Measurements from ENCODE around the gene CAPN5. TPM values are rescaled to one million over a fixed set of nuclear protein-coding genes. Genes with fewer than 3 reads are reported as not detected.
A peak's percentile ranks its signal among the peaks of the same experiment; 100 is the strongest.

The CAPN5 gene
- total RNA-seq, 4 donors from 2014 or later = 15.9 to 24.5 (median 19.8) TPM

DNA sequence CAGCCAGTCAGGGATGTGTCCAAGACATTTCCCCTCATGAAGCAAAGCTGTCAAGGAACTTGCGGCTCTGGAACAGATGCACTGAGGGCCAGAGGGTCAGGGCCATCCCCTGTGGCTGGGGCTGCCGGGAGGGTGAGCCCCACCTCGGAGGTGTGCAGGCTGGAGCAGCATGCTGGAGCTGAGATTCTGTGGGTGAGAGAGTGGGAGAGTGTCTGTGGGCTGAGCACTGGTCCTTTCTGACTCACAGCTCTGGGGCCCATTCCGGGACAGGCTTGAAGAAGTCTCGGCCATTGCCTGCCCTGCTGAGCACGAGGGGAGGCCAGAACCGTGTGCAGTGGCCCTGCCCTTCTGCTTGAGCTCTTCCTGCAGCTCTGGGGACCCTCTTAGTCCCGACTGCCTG, 38.0 kb downstream of the CAPN5 start:
- peaks cover 0 to 26% (median 0%) of the 10 kb centered on the region in 3 donors for H3K36me3 ChIP-seq
- WGBS, 2 donors = 76 to 77% methylated on average over 6 to 8 of the region's 8 CpGs
- no peak for TF ChIP-seq EP300 (IDR thresholded peaks at IDR 0.05)
- TF ChIP-seq, protein P1, sequence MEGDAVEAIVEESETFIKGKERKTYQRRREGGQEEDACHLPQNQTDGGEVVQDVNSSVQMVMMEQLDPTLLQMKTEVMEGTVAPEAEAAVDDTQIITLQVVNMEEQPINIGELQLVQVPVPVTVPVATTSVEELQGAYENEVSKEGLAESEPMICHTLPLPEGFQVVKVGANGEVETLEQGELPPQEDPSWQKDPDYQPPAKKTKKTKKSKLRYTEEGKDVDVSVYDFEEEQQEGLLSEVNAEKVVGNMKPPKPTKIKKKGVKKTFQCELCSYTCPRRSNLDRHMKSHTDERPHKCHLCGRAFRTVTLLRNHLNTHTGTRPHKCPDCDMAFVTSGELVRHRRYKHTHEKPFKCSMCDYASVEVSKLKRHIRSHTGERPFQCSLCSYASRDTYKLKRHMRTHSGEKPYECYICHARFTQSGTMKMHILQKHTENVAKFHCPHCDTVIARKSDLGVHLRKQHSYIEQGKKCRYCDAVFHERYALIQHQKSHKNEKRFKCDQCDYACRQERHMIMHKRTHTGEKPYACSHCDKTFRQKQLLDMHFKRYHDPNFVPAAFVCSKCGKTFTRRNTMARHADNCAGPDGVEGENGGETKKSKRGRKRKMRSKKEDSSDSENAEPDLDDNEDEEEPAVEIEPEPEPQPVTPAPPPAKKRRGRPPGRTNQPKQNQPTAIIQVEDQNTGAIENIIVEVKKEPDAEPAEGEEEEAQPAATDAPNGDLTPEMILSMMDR (IDR thresholded peaks at IDR 0.05) = no peak
- no peak for TF ChIP-seq POLR2A (IDR thresholded peaks at IDR 0.05)
- no peaks in the 10 kb centered on the region for H3K27me3 ChIP-seq
- no peak for DNase-seq (ENCODE audit: low spot score in 2 of 2)
- H3K4me1 ChIP-seq = peaks cover 0 to 39% (median 19%) of the 10 kb centered on the region in 4 donors
- no peak overlapping the region for H3K4me3 ChIP-seq
- no peaks in the 10 kb centered on the region for H3K9me3 ChIP-seq
- no peak overlapping the region for H3K27ac ChIP-seq

DNA sequence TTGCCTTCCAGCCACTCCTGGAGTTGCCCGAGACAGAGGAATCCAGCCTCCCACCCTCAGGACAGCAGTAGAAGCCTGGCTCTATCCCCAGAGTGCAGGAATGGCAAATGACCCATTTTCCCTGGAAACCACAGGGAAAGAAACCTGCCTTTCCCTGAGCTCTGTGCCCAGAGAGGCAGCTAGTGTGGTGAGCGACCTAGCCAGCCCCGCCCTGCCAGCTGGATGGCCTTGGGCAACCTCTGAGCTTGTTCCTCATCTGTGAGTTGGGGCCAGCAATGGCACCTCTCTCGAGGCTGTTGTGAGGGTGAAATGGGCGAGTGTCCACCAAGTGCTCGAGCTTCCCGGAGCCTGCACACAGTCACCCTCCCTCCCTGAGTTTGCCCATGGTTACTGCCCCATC, 39.5 kb downstream of the CAPN5 start:
- DNase-seq (ENCODE audit: low spot score in 2 of 2) = no peak
- H3K27ac ChIP-seq = peak overlapping the region in 1 of 4 donors; percentile 26
- 59 to 76% methylated on average over 5 to 7 of the region's 7 CpGs for WGBS, 2 donors
- H3K9me3 ChIP-seq = no peaks in the 10 kb centered on the region
- H3K27me3 ChIP-seq = no peaks in the 10 kb centered on the region
- H3K4me1 ChIP-seq = peaks cover 0 to 55% (median 28%) of the 10 kb centered on the region in 4 donors
- H3K4me3 ChIP-seq = no peak overlapping the region
- H3K36me3 ChIP-seq = peaks cover 0 to 26% (median 0%) of the 10 kb centered on the region in 3 donors
- TF ChIP-seq, protein P1 (IDR thresholded peaks at IDR 0.05) = no peak
- TF ChIP-seq EP300 (IDR thresholded peaks at IDR 0.05) = no peak
- TF ChIP-seq POLR2A (IDR thresholded peaks at IDR 0.05) = no peak

DNA sequence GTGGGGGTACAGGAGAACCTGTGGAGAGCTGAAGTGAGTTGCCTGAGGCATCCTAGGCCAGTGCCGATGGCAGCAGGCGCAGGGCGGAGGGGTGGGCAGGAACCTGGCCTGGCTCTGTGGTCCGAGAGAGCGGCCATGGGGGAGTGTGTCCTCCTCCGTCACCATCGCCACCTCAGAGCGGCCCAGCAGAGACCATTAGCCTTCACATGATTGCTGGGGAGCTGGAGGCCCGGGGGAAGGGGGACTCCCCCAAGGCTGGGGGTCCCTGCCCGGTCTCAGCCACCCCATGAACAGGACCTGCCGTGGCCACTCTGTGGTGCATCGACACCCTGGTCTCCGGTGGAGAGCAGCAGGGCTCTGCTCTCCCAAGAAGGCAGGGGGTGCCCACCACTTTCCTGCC, 40.0 kb downstream of the CAPN5 start:
- Histone ChIP-seq H3K4me3 (no peak overlapping the region), H3K36me3 (peaks cover 0 to 24% (median 0%) of the 10 kb centered on the region in 3 donors), H3K27me3 (no peaks in the 10 kb centered on the region), H3K9me3 (no peaks in the 10 kb centered on the region), H3K27ac (peak overlapping the region in 2 of 4 donors; percentile 59 to 68), H3K4me1 (peaks cover 0 to 55% (median 28%) of the 10 kb centered on the region in 4 donors)
- TF ChIP-seq EP300 (IDR thresholded peaks at IDR 0.05) = no peak
- TF ChIP-seq POLR2A (IDR thresholded peaks at IDR 0.05) = no peak
- TF ChIP-seq, protein P1 (IDR thresholded peaks at IDR 0.05) = no peak
- DNase-seq (ENCODE audit: low spot score in 2 of 2) = no peak
- 95 to 96% methylated on average over 10 of the region's 13 CpGs for WGBS, 2 donors

DNA sequence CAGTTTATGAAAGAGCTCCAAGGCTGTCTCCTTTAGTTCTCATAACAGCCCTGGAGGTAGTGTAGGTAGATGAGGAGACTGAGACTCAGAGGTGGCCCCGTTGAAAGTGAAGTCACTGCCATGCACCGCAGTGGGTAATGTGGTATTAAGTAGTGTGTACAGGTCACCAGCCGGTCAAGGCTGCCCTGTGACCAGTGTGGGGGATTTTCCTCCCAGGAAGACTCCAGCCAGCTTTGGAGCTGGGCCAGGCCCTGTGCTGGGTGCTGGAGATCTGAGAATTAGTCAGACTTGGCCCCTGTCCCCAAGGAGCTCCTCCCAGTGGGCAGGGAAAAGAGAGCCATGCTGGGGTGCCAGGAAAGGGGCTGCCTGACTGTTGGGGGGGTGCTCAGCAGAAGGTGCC, 41.2 kb downstream of the CAPN5 start:
- TF ChIP-seq EP300 (IDR thresholded peaks at IDR 0.05) = peak in 1 of 2 donors; percentile 13
- TF ChIP-seq, protein P1 (IDR thresholded peaks at IDR 0.05) = no peak
- Histone ChIP-seq H3K4me1 (peaks cover 0 to 56% (median 28%) of the 10 kb centered on the region in 4 donors), H3K9me3 (no peaks in the 10 kb centered on the region), H3K36me3 (peaks cover 0 to 12% (median 0%) of the 10 kb centered on the region in 3 donors), H3K27me3 (no peaks in the 10 kb centered on the region), H3K27ac (peak overlapping the region in 3 of 4 donors; percentile 47 to 79 (median 59)), H3K4me3 (no peak overlapping the region)
- DNase-seq (ENCODE audit: low spot score in 2 of 2) = no peak
- WGBS, 2 donors = 38% methylated on average over 3 of the region's 3 CpGs

DNA sequence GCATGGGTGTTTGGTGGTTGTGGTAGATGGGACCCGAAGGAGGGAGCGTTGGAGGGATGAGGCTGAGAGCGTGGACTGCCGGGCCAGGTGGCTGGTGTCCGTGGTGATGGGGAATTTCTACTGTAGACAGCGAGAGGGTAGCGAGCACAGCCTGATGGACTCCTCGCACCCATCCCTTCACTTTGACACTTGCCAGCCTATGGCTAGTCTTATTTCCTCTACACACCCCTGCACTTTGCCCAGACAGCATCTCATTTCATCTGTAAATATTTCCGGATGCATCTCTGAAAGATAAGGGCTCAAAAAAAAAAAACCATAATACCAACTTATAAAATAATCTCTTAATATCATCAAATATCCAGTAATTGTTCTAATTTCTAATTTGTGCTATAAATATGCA, 41.7 kb downstream of the CAPN5 start:
- no peak overlapping the region for H3K4me3 ChIP-seq
- peaks cover 0 to 61% (median 28%) of the 10 kb centered on the region in 4 donors for H3K4me1 ChIP-seq
- H3K27ac ChIP-seq = peak overlapping the region in 3 of 4 donors; percentile 3 to 79 (median 59)
- no peak for DNase-seq (ENCODE audit: low spot score in 2 of 2)
- TF ChIP-seq, protein P1 (IDR thresholded peaks at IDR 0.05) = no peak
- TF ChIP-seq POLR2A (IDR thresholded peaks at IDR 0.05) = no peak
- no peak for TF ChIP-seq EP300 (IDR thresholded peaks at IDR 0.05)
- peaks cover 0 to 7% (median 0%) of the 10 kb centered on the region in 3 donors for H3K36me3 ChIP-seq
- H3K9me3 ChIP-seq = no peaks in the 10 kb centered on the region
- WGBS, 2 donors = 86 to 88% methylated on average over 9 of the region's 9 CpGs
- H3K27me3 ChIP-seq = no peaks in the 10 kb centered on the region

Measured in tibial nerve (tissue), 4 donors.